Kidney (tissue), 14 donors: ENCODE measurements around the gene KRT77. TPM values are rescaled to one million over a fixed set of nuclear protein-coding genes. Genes with fewer than 3 reads are reported as not detected.

Source experiments
- DNase-seq, 5 donors: peaks; one replicate each; pipeline ENCODE4 v3.0.0-alpha.2; 2013 to 2020
- FAIRE-seq: peaks from 2 replicates; lab custom pipeline; 2012; peaks lifted over from hg19 to GRCh38; lab: Jason Lieb, UNC
- H3K27ac ChIP-seq, 2 donors: one replicate each; pipeline ENCODE4 v1.7.0; 2013; ENCODE audit warnings: low read depth in 2 of 2, low read length in 2 of 2, inconsistent platforms in 1 of 2
- H3K27me3 ChIP-seq: one replicate; pipeline ENCODE4 v1.7.1; 2013; ENCODE audit warnings: low read length, inconsistent platforms; ENCODE audit not compliant: control insufficient read depth, insufficient read depth
- H3K36me3 ChIP-seq, 3 donors: one replicate each; pipeline versions ENCODE4 v1.7.0 to v1.7.1; 2013; ENCODE audit warnings: low read length in 3 of 3, control low read depth in 1 of 3, inconsistent platforms in 1 of 3; ENCODE audit not compliant: insufficient read depth in 3 of 3, control insufficient read depth in 2 of 3
- H3K4me1 ChIP-seq, 3 donors: one replicate each; pipeline versions ENCODE4 v1.7.0 to v1.7.1; 2013; ENCODE audit warnings: low read length in 3 of 3, inconsistent platforms in 1 of 3, low read depth in 1 of 3; ENCODE audit not compliant: control insufficient read depth in 2 of 3, insufficient read depth in 2 of 3
- H3K4me3 ChIP-seq, 3 donors: one replicate each; pipeline versions ENCODE4 v1.7.0 to v1.8.1; 2013; ENCODE audit warnings: low read length in 3 of 3, control low read depth in 1 of 3, inconsistent platforms in 1 of 3
- H3K9ac ChIP-seq, 3 donors: one replicate each; pipeline versions ENCODE4 v1.7.0 to v1.7.1; 2013; ENCODE audit warnings: low read length in 3 of 3, control low read depth in 1 of 3, inconsistent platforms in 1 of 3
- H3K9me3 ChIP-seq, 3 donors: one replicate each; pipeline versions ENCODE4 v1.7.0 to v1.7.1; 2013; ENCODE audit warnings: low read length in 3 of 3, control low read depth in 1 of 3, inconsistent platforms in 1 of 3; ENCODE audit not compliant: control insufficient read depth in 2 of 3, insufficient read depth in 1 of 3
- CTCF ChIP-seq: IDR thresholded peaks from 3 replicates; pipeline ENCODE4 v1.5.1; 2012; ENCODE audit warnings: mild to moderate bottlenecking, moderate library complexity, borderline replicate concordance; ENCODE audit not compliant: insufficient read depth; ENCODE audit errors: extremely low read depth
- intact Hi-C: fragments of 100-400 bp; cut with DNase I; formaldehyde crosslinking; loops from one replicate; pipeline ENCODE4 v1.11.1; 2022
- polyA plus RNA-seq: library from polyadenylated mRNA; stranded (reverse); fragments of 350-450 nt; fragmentation: Illumina TruSeq; extraction: RNeasy Lipid Tissue Mini Kit (QIAGEN cat#74804); gene quantifications from one replicate; pipeline ENCODE4 v1.2.3, GENCODE V29; 2014; ENCODE audit warnings: low read depth, low replicate concordance; ENCODE audit not compliant: insufficient read depth
- total RNA-seq: library from RNA; stranded (reverse); fragmentation: NEBNext Ultra II Directional; extraction: Animal tissue kit (Norgen Biotek cat#: 25700); gene quantifications from one replicate; pipeline ENCODE4 v1.2.1, GENCODE V29; 2021
- donor health status: control.
- donor health status: control.
- donor health status: control.
- donor health status: control.
- donor health status: control.
- donor health status: DM: yes; HTN: yes; CAD: no.
- donor health status: Normal renal cell carcinoma (clear cell type).

KRT77 gene
- total and polyA plus RNA-seq, 2 donors from 2014 or later: not detected

DNA sequence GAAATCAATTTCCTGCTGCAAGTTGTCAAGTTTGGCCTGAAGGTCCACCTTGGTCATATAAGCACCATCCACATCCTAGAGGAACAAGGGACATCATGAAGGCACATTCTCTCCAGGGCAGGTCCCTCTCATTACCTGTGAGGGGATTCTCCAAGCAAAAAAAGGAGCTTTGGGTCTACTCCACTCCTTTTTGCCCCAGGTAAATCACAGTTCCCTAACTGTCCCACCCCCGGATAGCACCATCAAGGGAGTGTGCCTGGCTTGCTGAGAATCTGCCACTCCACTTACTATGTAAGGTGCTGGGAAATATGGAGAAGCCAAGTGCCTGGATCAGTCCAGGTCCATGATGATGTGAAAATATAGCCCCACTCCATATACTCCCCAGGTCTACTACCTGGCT lies 25.7 kb downstream of the KRT77 start:
- H3K4me1 ChIP-seq: no peaks in the 10 kb centered on the region
- no peak overlapping the region for H3K9ac ChIP-seq
- no peaks in the 10 kb centered on the region for H3K27me3 ChIP-seq
- H3K36me3 ChIP-seq: no peaks in the 10 kb centered on the region
- no peak for TF ChIP-seq CTCF
- no peak for FAIRE-seq
- no peak for DNase-seq
- intact Hi-C loops: no loop called here
- H3K4me3 ChIP-seq: no peak overlapping the region
- H3K9me3 ChIP-seq: no peaks in the 10 kb centered on the region
- no peak overlapping the region for H3K27ac ChIP-seq

- H3K27me3 ChIP-seq: no peaks in the 10 kb centered on the region
- H3K9me3 ChIP-seq: no peaks in the 10 kb centered on the region
- no peak overlapping the region for H3K27ac ChIP-seq
- no peak for DNase-seq
- no peak for TF ChIP-seq CTCF
- intact Hi-C loops: no loop called here
- no peaks in the 10 kb centered on the region for H3K36me3 ChIP-seq
- H3K4me1 ChIP-seq: no peaks in the 10 kb centered on the region
- no peak for FAIRE-seq
- no peak overlapping the region for H3K4me3 ChIP-seq
- no peak overlapping the region for H3K9ac ChIP-seq
These were observed 26.2 kb downstream of the KRT77 start for GRCh38 chr12:52677126-52677525.

- no peak for TF ChIP-seq CTCF
- intact Hi-C loops: no loop called here
- DNase-seq (no peak), FAIRE-seq (no peak)
- H3K9ac ChIP-seq: no peak overlapping the region
- no peak overlapping the region for H3K4me3 ChIP-seq
- no peak overlapping the region for H3K27ac ChIP-seq
- H3K9me3 ChIP-seq: no peaks in the 10 kb centered on the region
- H3K4me1 ChIP-seq: no peaks in the 10 kb centered on the region
- no peaks in the 10 kb centered on the region for H3K36me3 ChIP-seq
- H3K27me3 ChIP-seq: no peaks in the 10 kb centered on the region
These were observed 27.2 kb downstream of the KRT77 start for GRCh38 chr12:52676163-52676562.

- Histone ChIP-seq H3K27ac (no peak overlapping the region), H3K4me1 (no peaks in the 10 kb centered on the region), H3K9ac (no peak overlapping the region), H3K9me3 (no peaks in the 10 kb centered on the region), H3K27me3 (no peaks in the 10 kb centered on the region), H3K4me3 (no peak overlapping the region), H3K36me3 (no peaks in the 10 kb centered on the region)
- no peak for FAIRE-seq
- DNase-seq: no peak
- no peak for TF ChIP-seq CTCF
- intact Hi-C loops: no loop called here
These were observed 28.0 kb downstream of the KRT77 start for GRCh38 chr12:52675301-52675701.
